GM23338 (cell line): Measurements from ENCODE around the gene SH3GL2. TPM values are rescaled to one million over a fixed set of nuclear protein-coding genes. Genes with fewer than 3 reads are reported as not detected.

Experiments used
- ATAC-seq: fragments of 200-7000 bp; cut with Tn5 transposase; 3 replicates; pipeline ENCODE4 v1.9.1; 2020
- DNase-seq: peaks from one replicate; pipeline ENCODE4 v3.0.0-alpha.2; 2015; ENCODE audit warnings: low spot score
- H2AFZ ChIP-seq: fragments of 200-600 bp; sonication (generic); 2 replicates; pipeline ENCODE4 v1.8.0; 2016; ENCODE audit warnings: antibody characterized with exemption, mild to moderate bottlenecking, moderate library complexity
- H3F3A ChIP-seq: fragments of 200-600 bp; sonication (generic); replicated peaks from 2 replicates; pipeline ENCODE4 v1.8.0; 2017; ENCODE audit warnings: antibody characterized with exemption, mixed run types, low read depth
- H3K27ac ChIP-seq: fragments of 200-600 bp; sonication (generic); 2 replicates; pipeline ENCODE4 v1.6.1; 2016; ENCODE audit warnings: low read depth
- H3K27me3 ChIP-seq: fragments of 200-600 bp; sonication (generic); 2 replicates; pipeline ENCODE4 v1.8.0; 2016; ENCODE audit warnings: mild to moderate bottlenecking, mixed run types, moderate library complexity; ENCODE audit not compliant: insufficient read depth
- H3K36me3 ChIP-seq: fragments of 200-600 bp; sonication (generic); 2 replicates; pipeline ENCODE4 v1.8.0; 2016; ENCODE audit warnings: mild to moderate bottlenecking; ENCODE audit not compliant: insufficient read depth
- H3K4me1 ChIP-seq: fragments of 200-600 bp; sonication (generic); 2 replicates; pipeline ENCODE4 v1.8.0; 2016; ENCODE audit warnings: mild to moderate bottlenecking, moderate library complexity; ENCODE audit not compliant: insufficient read depth
- H3K4me2 ChIP-seq: fragments of 200-600 bp; sonication (generic); 2 replicates; pipeline ENCODE4 v1.7.1; 2017; ENCODE audit warnings: mixed run types
- H3K4me3 ChIP-seq: fragments of 200-600 bp; sonication (generic); 2 replicates; pipeline ENCODE4 v1.6.1; 2016; ENCODE audit warnings: mixed run types
- H3K79me2 ChIP-seq: fragments of 200-600 bp; sonication (generic); replicated peaks from 2 replicates; pipeline ENCODE4 v1.8.0; 2017; ENCODE audit warnings: mild to moderate bottlenecking; ENCODE audit not compliant: insufficient read depth
- H3K9me2 ChIP-seq: fragments of 200-600 bp; sonication (generic); 2 replicates; pipeline ENCODE4 v1.8.0; 2017; ENCODE audit not compliant: insufficient read depth
- H4K20me1 ChIP-seq: fragments of 200-600 bp; sonication (generic); replicated peaks from 2 replicates; pipeline ENCODE4 v1.8.0; 2017; ENCODE audit warnings: mild to moderate bottlenecking; ENCODE audit not compliant: insufficient read depth
- H3K27ac Mint-ChIP-seq: 2 replicates; pipeline ENCODE4 v1.8.0; 2020; ENCODE audit warnings: inconsistent platforms, mild to moderate bottlenecking, moderate library complexity, mixed read lengths
- H3K27me3 Mint-ChIP-seq: 3 replicates; pipeline ENCODE4 v1.8.0; 2022; ENCODE audit warnings: low read depth, mild to moderate bottlenecking, moderate library complexity, mixed read lengths, inconsistent platforms; ENCODE audit not compliant: insufficient read depth, poor library complexity
- H3K36me3 Mint-ChIP-seq: 3 replicates; pipeline ENCODE4 v1.8.0; 2021; ENCODE audit warnings: low read depth, mild to moderate bottlenecking, inconsistent platforms, moderate library complexity, mixed read lengths
- H3K4me1 Mint-ChIP-seq: 3 replicates; pipeline ENCODE4 v1.8.0; 2020; ENCODE audit warnings: mild to moderate bottlenecking, inconsistent platforms, mixed read lengths
- H3K4me3 Mint-ChIP-seq: 3 replicates; pipeline ENCODE4 v1.8.0; 2021; ENCODE audit warnings: moderate library complexity, mild to moderate bottlenecking, inconsistent platforms, mixed read lengths
- H3K9me3 Mint-ChIP-seq: 3 replicates; pipeline ENCODE4 v1.8.0; 2020; ENCODE audit warnings: moderate library complexity, mild to moderate bottlenecking, inconsistent platforms, mixed read lengths
- CREB1 ChIP-seq: fragments of 250-450 bp; sonication (Bioruptor Pico); IDR thresholded peaks from 2 replicates; pipeline ENCODE4 v1.5.0; 2020; ENCODE audit warnings: low read depth, mild to moderate bottlenecking, moderate library complexity
- CTCF ChIP-seq, 2 experiments: fragments of 200-600 bp in 1 of 2; sonication (generic) in 1 of 2; conservative IDR thresholded peaks; 2 replicates each; pipeline versions ENCODE4 v1.5.1 to v1.6.1; 2016 to 2017; ENCODE audit warnings: antibody characterized with exemption in 2 of 2, low read depth in 2 of 2, mild to moderate bottlenecking in 2 of 2, moderate library complexity in 1 of 2
- ETS1 ChIP-seq: IDR thresholded peaks from 2 replicates; pipeline ENCODE4 v1.6.1; 2016; ENCODE audit warnings: antibody characterized with exemption
- EZH2 ChIP-seq: fragments of 200-600 bp; sonication (generic); IDR thresholded peaks from one replicate; pipeline ENCODE4 v1.8.0; 2017; ENCODE audit warnings: antibody characterized with exemption, mild to moderate bottlenecking, low read depth; ENCODE audit not compliant: unreplicated experiment
- EZH2phosphoT487 ChIP-seq: fragments of 200-600 bp; sonication (generic); IDR thresholded peaks from one replicate; pipeline ENCODE4 v1.8.1; 2018; ENCODE audit warnings: antibody characterized with exemption; ENCODE audit not compliant: unreplicated experiment
- JUNB ChIP-seq: IDR thresholded peaks from one replicate; pipeline ENCODE4 v1.6.1; 2016; ENCODE audit warnings: antibody characterized with exemption; ENCODE audit not compliant: unreplicated experiment
- NANOG ChIP-seq: IDR thresholded peaks from 2 replicates; pipeline ENCODE4 v1.6.1; 2016; ENCODE audit warnings: antibody characterized with exemption, borderline replicate concordance
- POLR2AphosphoS5 ChIP-seq: IDR thresholded peaks from 2 replicates; pipeline ENCODE4 v1.6.1; 2016; ENCODE audit warnings: antibody characterized with exemption, low read depth
- REST ChIP-seq: IDR thresholded peaks from one replicate; pipeline ENCODE4 v1.6.1; 2018; ENCODE audit warnings: antibody characterized with exemption; ENCODE audit not compliant: unreplicated experiment
- STAT1 ChIP-seq: IDR thresholded peaks from one replicate; pipeline ENCODE4 v1.6.1; 2016; ENCODE audit warnings: antibody characterized with exemption; ENCODE audit not compliant: unreplicated experiment
- ZNF114 ChIP-seq: fragments of 250-450 bp; sonication (Bioruptor Pico); IDR thresholded peaks from 2 replicates; pipeline ENCODE4 v1.5.0; 2020; ENCODE audit warnings: mild to moderate bottlenecking, moderate library complexity
- ZNF331 ChIP-seq: fragments of 250-450 bp; sonication (Bioruptor Pico); IDR thresholded peaks from 2 replicates; pipeline ENCODE4 v1.5.0; 2020; ENCODE audit warnings: low read depth, mild to moderate bottlenecking, moderate library complexity
- ZNF462 ChIP-seq: fragments of 250-450 bp; sonication (Bioruptor Pico); IDR thresholded peaks from 2 replicates; pipeline ENCODE4 v1.5.0; 2020; ENCODE audit warnings: mild to moderate bottlenecking, moderate library complexity
- polyA plus RNA-seq: library from polyadenylated mRNA; unstranded; fragments of >200 nt; fragmentation: Nextera tagmentation; extraction: Ambion mirVana; gene quantifications from 2 replicates; pipeline ENCODE4 v1.2.1, GENCODE V29; 2016
- total RNA-seq: library from RNA; depleted of rRNA; stranded (reverse); fragments of >200 nt; shearing (Covaris generic); gene quantifications from 2 replicates; pipeline ENCODE4 v1.2.3, GENCODE V29; 2014

SH3GL2 gene
- total and polyA plus RNA-seq, 2 experiments from 2014 or later, result 5.9 to 8.6 TPM

- TF ChIP-seq STAT1, result no peak
- TF ChIP-seq NANOG, result no peak
- TF ChIP-seq CREB1 (CRISPR knock-in tag), result no peak
- TF ChIP-seq ZNF331, result no peak
Measured at GRCh38 chr9:17637229-17637628, 58.4 kb downstream of the SH3GL2 start (continued).

GRCh38 chr9:17648516-17648915 lies 69.7 kb downstream of the SH3GL2 start:
- Mint-ChIP-seq H3K27ac (no peak overlapping the region), H3K4me1 (peaks cover 1% of the 10 kb centered on the region; the same call in 2 of the 3 replicates), H3K9me3 (peaks cover 3% of the 10 kb centered on the region; the same call in 1 of the 3 replicates), H3K4me3 (no peak overlapping the region), H3K27me3 (no peaks in the 10 kb centered on the region), H3K36me3 (no peaks in the 10 kb centered on the region)
- Histone ChIP-seq H3K36me3 (no peaks in the 10 kb centered on the region), H3K4me1 (no peaks in the 10 kb centered on the region), H4K20me1 (no peaks in the 10 kb centered on the region), H3F3A (no peaks in the 10 kb centered on the region), H3K9me2 (no peaks in the 10 kb centered on the region), H3K4me3 (no peak overlapping the region), H3K4me2 (no peak overlapping the region), H3K79me2 (no peaks in the 10 kb centered on the region), H3K27ac (no peak overlapping the region), H2AFZ (no peak overlapping the region), H3K27me3 (no peaks in the 10 kb centered on the region)
- TF ChIP-seq STAT1, result no peak
- TF ChIP-seq EZH2phosphoT487, result no peak
- TF ChIP-seq ETS1, result no peak
- no peak for TF ChIP-seq NANOG
- no peak for TF ChIP-seq ZNF331
- TF ChIP-seq ZNF462, result no peak
- TF ChIP-seq POLR2AphosphoS5, result no peak
- no peak for TF ChIP-seq JUNB
- no peak for TF ChIP-seq ZNF114 (CRISPR knock-in tag)
- no peak for TF ChIP-seq CREB1 (CRISPR knock-in tag)
- no peak for TF ChIP-seq REST
- TF ChIP-seq CTCF (conservative IDR thresholded peaks at IDR 0.05; ENCODE audit: low read depth in 2 of 2), result no peak
- no peak for TF ChIP-seq EZH2
- ATAC-seq, result no peak
- no peak for DNase-seq
